ENCODE measurements around the gene TCF7L1. TPM values are rescaled to one million over a fixed set of nuclear protein-coding genes. Genes with fewer than 3 reads are reported as not detected.
A peak's percentile ranks its signal among the peaks of the same experiment; 100 is the strongest.

TCF7L1 gene
- total RNA-seq, 1 experiment from 2014 or later, result not detected

DNA sequence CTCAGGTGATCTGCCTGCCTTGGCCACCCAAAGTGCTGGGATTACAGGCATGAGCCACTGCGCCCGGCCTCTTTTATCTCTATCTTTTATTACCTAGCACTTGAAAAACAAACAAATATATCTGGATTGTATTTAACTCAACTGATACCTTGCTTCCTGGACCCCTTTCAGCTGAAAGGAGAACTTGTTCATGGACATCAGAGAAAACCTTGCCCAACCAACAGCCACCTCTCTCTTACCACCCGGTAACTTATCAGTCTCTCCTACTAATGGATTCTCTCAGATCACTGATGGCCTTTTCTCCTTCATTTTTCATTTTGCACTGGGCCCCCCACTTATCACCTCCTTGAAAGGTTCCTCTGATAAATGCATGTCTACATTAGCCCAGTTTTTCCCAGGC, 214.4 kb downstream of the TCF7L1 start:
- no peak for DNase-seq (ENCODE audit: low spot score)

DNA sequence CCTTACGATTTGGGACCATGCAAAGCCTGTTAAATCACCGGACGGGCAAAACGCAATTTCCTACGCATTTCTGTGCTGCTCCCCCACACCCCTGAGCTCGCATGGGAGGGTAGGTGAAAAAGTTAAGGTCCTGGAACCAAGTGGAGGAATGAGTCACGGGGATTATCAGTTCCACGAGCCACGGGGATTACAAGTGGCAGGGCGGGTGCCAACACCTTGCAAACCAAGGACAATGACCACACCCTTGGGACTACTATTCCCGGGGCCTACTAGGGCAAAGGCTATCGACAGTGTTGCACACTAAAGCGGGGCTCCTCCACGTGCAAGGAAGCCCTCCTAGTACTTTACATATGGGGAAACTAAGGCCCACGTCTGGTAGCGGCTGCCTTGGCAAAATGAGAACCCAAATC, 220.7 kb downstream of the TCF7L1 start:
- DNase-seq (ENCODE audit: low spot score), result peak; percentile 60

DNA sequence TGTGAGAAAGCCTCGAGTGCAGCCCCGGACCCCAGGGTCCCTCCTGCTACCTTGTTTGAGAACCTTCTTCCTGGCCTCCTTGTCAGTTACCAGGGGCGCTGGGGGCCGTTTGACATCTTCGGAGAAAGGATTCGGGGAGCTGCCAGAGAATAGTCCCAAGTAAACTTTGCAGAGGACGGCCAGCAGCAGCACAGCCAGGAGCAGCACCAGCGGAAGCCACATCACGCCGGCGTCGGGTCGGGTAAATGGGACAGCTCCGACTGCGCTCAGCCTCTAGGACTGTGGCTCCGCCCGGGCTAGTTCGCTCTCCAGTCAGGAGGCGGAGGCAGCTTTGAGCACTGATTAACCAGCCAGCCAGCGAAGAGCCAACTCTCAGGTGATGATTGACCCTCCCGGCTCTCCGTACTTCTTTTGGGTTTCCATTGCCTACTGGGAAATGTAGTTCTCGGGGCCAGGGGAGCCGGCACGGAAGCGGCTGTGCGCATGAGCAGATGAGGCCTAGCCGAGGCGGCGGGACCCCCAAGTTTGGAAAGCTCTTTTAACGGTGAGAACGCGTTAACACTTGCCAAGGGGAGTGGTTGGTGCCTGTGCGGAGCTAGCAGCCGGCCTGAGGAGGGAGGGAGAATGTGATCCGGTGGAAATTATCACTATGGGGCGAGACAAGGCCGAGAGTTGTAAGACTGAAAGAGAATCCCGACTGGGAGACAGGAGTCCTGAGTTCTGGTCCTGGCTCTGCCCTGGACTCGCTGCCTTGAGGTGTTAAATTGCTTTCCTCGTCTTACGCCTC, 221.3 kb downstream of the TCF7L1 start, which contains the start of the genes ELMOD3 and RETSAT:
TSS of gene ELMOD3 (plus strand) at position 484 of the 787 bp plus-strand sequence. CDS start 2,430 bp downstream, outside the sequence.
TSS of gene RETSAT (minus strand) at position 243 of the 787 bp plus-strand sequence. CDS start at position 222, 21 bp downstream.
- peak; percentile 99 for DNase-seq (ENCODE audit: low spot score)

DNA sequence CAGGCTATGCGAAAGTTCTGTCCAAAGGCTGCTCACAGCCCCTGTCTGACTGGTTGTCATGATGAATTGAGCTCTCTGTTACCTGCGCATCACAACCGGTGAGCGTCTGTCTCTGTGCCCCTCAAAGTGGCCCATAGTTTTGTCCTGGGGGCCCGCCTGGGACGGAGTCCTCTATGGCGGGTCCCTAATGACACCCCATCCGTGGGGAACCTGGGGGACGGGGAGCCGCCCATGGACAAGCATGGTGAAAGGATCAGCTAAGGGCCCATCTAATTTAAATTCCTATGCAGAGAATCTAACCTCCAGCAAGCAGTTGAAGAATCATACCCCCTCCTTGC, 221.8 kb downstream of the TCF7L1 start:
- no peak for DNase-seq (ENCODE audit: low spot score)

DNA sequence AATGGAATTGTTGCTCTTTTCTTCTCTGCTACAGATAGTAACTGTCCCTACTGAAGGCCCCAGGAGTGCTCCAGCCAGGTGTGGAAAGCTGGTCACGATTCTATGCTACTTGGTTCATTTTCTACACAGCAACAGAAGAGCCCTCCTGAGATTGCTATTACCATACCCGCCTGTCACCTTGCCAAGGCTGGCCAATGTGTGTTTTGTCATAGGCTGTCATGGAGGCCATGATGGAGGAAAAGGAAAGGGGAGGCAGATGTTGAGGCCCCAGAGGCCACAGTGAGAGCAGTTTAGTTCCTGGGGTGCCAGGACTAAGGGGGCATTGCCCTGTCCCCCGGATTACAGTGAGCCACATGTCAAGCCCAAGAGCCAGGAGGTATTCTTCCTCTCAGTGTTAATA, 222.3 kb downstream of the TCF7L1 start:
- no peak for DNase-seq (ENCODE audit: low spot score)

DNA sequence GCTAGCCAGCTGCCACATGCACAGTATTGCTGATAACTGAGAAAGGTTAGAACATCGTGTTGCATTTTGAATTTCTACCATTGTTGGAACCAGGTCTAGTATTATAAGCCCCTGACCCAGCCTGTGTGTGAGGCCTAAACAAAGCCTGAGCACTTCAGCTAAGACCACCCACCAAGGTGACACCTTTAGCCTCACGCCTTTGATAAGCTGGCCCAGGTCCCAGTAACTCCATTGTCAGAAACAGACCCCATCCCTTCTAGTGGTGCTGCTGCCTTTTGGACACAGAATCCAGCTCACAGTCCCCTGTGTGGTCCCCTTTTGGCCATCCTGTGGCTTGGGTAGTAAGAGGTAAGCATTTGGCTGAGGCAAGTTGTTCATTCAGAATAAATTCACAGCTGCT, 223.0 kb downstream of the TCF7L1 start:
- DNase-seq (ENCODE audit: low spot score), result no peak

DNA sequence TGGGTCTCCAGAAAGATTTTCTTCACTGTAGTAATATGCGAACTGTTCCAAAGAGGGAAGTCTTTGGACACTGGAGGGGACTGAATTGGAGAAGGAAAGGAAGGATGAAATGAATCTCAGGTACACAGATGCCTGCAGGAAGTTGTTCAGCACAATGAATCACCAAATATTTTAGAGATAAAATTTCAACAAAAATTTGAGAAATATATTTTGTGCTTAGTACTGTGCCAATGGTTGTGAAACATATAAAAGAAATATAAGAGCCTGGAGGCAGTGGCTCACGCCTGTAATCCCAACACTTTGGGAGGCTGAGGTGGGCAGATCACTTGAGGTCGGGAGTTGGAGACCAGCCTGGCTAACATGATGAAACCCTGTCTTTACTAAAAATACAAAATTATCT, 224.5 kb downstream of the TCF7L1 start:
- DNase-seq (ENCODE audit: low spot score), result no peak

Other genes starting within 250 kb of the TCF7L1 start
- gene TMSB10, start 227.7 kb upstream of the TCF7L1 start, total RNA-seq (2014; rRNA removed; shearing (Covaris generic)), result 8,628 and 10,596 TPM in 2 replicates
- gene KCMF1, start 162.2 kb upstream of the TCF7L1 start, total RNA-seq (2014; rRNA removed; shearing (Covaris generic)), result 106 and 118 TPM in 2 replicates
- 114 and 120 TPM in 2 replicates for gene TGOLN2, start 194.6 kb downstream of the TCF7L1 start, total RNA-seq (2014; rRNA removed; shearing (Covaris generic))
- 40.5 and 41.5 TPM in 2 replicates for gene RETSAT, start 221.1 kb downstream of the TCF7L1 start, total RNA-seq (2014; rRNA removed; shearing (Covaris generic))
- 14.8 and 14.9 TPM in 2 replicates for gene ELMOD3, start 221.4 kb downstream of the TCF7L1 start, total RNA-seq (2014; rRNA removed; shearing (Covaris generic))

Measured in A172 (cell line).